Stimulated activated CD4-positive, alpha-beta T cell treated with anti-CD3 and anti-CD28 coated beads, TNF-alpha, amount 100 ng/mL, for 4 hours (primary cell): ENCODE data around the gene CAB39.

Experiments used
- DNase-seq, 3 experiments: peaks; one replicate each; pipeline ENCODE4 v3.0.0-alpha.2; 2020; ENCODE audit warnings: low read depth in 3 of 3

CAB39 gene

DNA sequence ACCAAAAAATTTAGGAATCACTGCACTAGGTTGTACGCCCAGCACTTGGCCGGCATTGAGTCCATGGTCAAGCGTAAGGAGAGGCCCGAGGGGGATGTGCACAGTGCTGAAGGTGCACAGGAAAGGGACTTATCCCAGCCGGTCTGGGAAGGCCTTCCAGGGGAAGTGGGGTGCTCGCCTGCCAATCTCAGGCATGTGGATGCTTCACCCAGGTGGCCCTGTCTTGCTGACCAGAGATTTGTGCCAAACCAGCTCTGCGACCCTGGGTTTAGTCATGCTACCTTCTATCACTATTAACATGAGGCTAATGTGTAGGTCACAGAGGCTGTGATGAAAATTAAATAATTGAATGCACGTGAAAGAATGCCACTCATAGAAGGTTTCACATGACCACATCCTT, 150.4 kb downstream of the CAB39 start:
- no peak for DNase-seq

DNA sequence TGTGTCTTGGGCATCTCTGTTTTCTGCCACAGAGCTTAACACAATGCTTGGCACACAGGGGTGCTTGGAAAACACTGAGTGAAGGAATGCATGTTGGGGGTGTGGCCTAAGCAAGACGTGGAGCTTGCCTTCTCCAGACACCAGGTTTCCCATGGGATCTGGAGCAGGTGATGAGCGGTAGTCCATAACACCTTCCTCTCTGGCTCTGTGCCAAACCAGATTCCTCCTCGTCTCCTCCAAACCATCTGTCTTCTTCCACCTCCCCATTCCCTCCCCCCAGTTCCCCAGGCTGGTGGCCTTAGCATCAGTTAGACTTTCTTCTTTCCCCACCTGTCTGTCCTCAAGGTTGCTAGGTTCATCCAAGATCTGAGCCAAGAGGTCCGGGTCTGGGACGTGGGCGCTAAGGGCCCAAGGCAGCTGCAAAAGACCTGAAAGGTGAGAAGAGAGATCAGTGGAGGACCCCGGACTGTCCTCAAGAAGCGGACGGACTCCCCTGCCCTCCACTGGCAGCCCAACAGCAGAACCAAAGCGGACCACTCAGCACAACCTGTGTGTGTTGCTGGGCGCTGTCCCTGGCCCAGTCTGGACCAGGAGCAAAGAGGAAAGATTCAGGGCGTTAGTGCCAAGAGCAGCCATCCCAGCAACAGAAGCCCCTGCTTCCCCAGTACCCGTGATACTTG, 150.9 kb downstream of the CAB39 start:
- DNase-seq, result no peak

DNA sequence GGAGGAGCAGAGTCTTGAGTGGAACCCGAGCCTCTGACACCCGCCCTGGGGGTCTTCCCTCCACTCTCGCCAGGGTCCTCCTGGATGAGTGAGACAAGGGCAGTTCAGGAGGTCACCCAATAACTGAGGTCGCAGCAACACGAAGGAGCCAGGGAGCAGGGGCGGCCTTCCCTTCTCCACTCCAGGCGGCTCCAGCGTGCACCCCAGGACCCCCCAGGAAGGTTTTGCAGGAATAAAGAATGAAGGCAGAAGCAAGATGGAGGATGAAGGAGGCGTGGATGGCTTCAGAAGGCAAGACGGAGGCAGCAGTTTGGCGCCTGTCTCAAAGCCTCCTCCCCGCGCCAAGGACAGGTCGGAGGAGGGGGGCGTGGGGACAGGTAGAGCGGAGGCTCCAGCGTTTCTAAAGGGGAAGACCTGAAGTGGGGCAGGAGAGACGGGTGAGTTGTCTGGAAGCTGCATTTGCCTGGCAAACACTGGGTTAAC, 151.5 kb downstream of the CAB39 start:
- DNase-seq, result no peak

DNA sequence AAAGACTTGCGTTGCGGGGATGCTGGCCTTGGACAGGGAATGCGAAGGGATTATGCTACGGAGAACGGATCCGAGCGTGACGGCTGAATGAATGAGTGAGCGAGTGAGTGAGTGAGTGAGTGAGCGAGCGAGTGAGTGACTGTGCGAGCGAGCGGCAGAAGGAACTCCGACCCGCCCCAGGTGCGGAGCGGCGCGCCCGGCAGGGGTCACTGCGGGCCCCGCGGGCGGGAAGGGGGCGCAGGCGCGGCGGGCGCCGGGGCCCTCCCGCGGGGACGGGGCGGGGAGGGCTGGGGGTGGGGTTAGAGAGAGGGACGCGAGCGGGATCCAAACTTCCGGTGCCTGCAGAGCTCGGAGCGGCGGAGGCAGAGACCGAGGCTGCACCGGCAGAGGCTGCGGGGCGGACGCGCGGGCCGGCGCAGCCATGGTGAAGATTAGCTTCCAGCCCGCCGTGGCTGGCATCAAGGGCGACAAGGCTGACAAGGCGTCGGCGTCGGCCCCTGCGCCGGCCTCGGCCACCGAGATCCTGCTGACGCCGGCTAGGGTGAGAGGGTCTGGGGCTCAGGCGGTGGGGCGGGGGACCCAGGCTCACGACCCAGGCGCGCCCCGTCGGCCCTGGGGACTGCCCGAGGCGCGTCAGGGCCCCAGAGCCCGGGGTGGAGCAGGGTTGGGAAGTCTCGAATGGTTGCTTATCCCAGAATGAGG, 152.1 kb downstream of the CAB39 start, which contains the start of gene ITM2C:
TSS of gene ITM2C (plus strand) at position 338 of the 702 bp plus-strand sequence. CDS start at position 422, 84 bp downstream.
- peak; percentile 45 to 55 (median 49) for DNase-seq

DNA sequence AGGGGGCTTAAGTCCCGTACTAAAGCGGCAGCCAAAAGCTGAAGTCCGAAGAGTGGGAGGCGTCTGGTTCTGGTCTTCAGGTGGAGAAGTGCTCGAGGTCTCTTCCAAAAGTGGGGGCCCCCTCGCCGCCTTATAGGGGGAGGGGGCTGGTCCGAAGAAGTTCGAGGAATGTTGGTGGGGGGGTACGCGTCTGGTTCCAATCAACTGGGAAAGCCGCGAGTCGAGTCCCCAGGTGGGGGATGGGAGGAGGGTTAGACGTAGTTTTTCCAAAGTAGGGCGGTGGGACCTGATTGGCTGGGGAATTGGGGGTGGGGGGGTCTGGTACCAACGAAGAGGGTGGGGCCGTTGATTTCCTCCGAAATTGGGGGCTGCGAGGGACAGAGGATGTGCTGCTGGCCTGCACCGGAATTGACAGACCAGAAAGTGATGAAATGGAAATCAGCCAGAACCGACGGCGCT, 152.7 kb downstream of the CAB39 start:
- DNase-seq, result no peak

DNA sequence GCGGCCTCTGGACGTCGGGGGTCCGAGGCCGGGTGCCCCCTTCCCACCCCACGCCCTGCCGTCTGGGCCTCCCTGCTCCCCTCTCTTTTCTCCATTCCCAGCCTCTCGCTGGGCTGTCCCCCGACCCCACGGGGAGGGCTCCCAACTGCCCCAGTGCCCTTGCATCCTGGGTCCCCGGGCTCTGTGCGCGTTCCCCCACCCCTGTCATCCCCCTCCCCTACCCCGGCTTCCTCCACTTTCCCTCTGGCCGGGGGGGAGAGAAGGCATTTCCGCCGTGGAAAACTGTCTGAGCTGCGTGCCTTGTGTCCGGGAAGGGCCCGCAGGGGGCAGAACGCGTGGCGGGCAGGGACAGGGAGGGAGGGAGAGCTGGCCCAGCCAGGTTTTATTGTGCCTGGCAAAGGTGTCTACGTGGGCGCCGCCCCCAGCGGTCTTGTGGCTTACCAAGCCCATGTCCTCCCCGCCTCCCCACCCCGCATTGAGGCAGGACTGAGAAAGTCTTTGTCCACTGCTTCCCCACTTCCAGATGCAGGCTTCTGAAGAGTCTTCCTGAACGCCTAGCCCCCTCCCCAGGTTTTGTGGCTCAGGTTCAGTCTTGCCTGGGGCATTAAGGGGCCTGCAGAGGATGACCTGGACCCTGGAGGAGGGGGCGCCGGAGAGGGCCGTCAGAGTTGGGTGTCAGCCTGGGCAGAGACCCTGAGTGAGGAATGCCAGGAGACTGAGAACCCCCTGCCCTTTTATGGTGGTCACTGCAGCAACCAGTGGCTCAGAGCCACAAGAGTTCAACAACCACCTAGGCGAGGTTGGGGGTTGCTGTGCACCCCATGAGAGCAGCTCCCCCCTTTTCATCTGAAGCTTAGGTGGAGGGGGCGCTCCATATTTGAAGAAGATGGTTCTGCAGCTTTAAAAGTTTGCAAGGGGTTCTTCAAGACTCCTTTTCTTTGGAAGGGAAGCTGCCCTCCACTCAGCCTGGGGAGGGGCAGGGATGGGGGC, 153.4 kb downstream of the CAB39 start:
- no peak for DNase-seq

DNA sequence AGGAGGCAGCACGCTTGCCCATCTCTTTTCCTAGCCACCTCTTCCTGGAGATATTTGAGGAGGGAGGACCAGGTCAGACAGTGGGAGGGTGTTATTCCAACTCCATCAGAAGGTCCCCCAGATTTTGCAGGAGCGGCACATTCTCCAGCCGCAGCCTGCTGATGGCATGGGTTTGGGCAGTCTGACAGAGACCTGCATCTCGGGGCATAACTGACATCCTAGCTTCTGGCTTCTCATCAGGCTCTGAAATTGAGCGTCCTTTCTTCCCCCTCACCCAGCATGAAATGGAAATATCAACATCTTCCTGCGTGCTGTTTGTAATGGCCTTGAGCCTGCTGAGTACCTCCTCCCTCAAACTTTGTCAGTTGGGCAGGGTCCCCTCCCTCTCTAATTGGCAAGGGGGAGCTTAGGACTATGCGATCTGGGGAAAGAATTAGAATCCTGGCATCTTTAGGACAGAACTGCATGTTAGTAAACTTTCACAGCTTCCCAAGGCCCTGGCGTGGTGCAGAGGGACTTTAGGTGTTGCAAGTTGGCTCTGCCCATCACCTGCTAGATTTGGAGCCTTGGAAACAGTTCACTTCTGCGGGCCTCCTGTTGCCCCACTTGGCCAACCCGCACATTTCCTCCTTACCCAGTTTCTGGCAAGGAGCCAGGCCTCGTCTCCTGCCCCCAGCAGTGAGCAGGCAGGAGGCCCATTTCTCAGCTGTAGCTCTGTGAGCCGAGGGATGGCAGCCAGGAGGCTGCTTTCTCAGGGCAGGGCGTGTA, 154.3 kb downstream of the CAB39 start:
- peak in 1 of 3 experiments; percentile 39 for DNase-seq

DNA sequence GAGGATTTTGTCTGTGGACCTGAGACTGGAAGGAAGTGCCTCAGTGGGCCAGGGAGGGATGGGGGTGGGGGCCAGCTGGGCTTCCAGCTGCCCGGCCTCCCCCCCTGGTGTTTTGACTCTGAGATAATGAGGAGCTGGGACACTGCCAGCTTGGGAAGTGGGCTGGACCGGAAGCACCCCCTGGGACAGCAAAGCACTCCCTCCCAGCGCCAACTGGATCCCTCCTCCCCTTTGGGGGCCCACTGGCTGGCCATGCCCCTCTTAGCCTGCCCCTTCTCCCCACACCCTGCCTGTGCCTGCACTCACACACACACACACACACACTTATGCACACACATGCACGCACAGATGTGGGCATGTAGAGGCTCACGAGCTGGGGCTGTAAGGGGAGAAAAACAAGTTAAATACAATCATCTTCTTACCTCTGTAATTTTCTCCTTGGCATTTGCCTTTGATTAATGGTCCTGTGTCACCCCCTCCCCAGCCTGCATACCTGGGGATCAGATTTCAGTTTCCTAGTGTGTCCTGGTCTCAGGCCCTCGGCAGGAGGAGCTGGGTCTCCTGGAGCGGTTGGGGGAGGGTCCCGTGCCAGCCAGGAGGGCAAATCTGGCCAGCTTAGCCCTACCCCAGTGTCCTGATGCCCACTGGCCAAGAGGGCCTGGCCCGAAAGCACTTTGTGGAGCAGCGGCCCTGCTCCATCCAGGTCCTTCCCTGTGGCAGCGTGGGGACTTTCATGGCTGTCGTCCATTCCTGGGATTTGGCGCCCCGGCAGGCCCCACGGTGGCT, 155.7 kb downstream of the CAB39 start:
- DNase-seq, result no peak

DNA sequence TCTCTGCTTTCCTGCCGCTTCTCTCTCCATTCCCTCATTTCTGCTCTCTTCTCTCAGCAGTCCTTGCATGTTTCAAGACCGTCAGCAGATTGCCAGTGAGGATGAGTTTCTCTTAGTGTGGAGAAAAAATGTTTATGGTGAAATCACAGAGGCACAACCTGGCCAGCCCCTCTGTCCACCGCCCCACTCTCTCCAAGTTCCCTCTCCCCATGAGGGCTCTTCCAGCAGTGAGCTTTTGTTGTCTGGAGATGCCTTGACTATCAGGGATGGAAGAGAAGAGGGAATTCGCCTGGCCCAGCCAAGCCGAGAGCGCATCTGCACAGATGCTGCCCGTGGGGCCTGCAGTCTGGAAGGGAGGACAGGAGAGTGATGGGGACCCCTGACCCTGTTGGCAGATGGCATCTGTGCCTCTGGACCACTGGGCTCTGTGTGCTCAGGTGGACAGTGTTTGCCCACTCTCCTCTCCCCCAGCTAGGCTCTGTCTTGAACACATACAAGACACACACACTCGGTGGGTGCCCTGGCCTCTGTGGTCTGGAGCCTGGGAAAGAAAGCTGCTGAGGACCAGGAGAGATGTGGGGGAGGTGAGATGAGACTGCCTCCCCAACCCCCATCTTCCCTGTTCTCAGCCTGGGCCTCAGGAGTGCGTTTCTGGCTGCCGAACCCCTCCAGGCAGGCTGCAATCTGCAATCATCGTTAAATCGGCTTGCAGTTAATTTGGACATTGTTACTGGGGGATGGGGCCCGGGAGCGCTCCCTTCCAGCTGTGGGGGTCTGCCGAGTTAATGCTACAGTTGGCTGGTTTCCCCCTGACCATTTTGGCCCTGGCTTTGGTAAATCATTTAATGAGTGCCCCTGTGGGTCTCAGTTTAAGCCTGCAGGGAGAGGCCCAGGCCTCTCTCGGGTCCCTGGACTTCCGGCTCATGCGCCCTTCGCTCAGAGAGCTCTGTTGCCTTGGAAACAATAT, 156.6 kb downstream of the CAB39 start:
- no peak for DNase-seq

DNA sequence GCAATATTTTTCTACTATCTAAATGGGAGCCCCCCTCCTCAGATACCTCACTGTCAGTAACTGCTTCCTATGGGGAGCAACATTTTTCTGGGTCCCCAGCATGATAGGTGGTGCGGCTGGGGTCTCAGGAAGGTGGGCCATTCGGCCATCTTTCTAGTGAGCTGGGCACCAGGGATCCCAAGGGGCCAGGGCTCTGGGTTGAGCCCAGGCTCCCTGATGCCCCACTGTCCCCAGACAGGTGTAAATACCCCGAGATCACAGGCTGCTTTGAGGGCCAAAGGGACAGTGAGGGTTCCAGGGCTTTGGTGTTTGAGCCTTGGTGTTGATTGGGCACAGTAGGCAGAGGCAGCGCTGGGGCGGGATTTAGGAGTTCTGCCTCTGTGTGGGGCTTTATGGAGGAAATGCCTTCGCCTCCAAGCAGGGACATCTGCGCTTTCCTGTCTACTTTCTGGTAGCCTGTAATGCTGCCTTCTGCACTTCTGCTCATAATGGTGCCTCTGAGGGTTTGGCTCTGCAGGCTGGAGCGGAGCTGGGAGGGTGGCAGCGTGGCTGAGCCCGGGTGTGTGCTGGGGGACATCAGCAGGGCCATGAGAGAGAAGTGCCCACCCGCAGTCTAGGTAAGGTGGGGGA, 157.4 kb downstream of the CAB39 start:
- DNase-seq, result no peak
